ENCODE measurements around the gene SH3BP2.

DNA sequence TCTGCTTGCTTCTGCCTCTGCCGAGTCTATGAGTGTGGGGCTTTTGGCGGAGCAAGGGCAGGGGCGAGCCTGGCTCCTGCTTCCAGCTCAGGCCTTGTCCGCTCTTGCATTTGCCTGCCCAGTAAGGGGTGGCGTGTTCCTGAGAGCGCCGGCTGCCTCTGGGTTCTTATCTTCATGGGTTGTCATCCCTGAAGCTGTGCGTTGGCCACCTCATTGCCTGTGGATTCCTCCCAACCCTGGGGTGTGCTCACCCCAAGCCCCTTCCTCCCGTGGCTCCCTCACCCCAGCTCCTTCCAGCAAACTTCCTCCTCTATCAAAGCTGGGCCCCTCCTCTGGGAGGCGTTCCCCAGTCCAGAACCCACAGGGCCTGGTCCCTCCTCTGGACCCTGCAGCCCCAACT is 17.5 kb downstream of the SH3BP2 start:
- TF ChIP-seq CTCF (IDR thresholded peaks at IDR 0.05 in 2 of 3, conservative IDR thresholded peaks at IDR 0.05 in 1 of 3; ENCODE audit: borderline replicate concordance in 1 of 3, insufficient read depth in 1 of 3, low read depth in 2 of 3, low read length in 2 of 3) = no peak
- no peak for TF ChIP-seq POLR2A (IDR thresholded peaks at IDR 0.05; ENCODE audit: borderline replicate concordance, extremely low read depth, insufficient read depth, insufficient read length)
- no peak for TF ChIP-seq FOSL1 (IDR thresholded peaks at IDR 0.05; ENCODE audit: low read depth)
- no peak for TF ChIP-seq REST (IDR thresholded peaks at IDR 0.05; ENCODE audit: low read depth)
- TF ChIP-seq POLR2AphosphoS5 (IDR thresholded peaks at IDR 0.05; ENCODE audit: low read depth, low read length) = no peak
- no peak for TF ChIP-seq SP1 (IDR thresholded peaks at IDR 0.05; ENCODE audit: low read depth)
- no peak for TF ChIP-seq MAX (IDR thresholded peaks at IDR 0.05)
- no peak for TF ChIP-seq ZNF274 (IDR thresholded peaks at IDR 0.05; ENCODE audit: low read depth, low read length)
- no peak for TF ChIP-seq EZH2 (IDR thresholded peaks at IDR 0.05)
- no peak for TF ChIP-seq ZFX (IDR thresholded peaks at IDR 0.05)
- TF ChIP-seq JUND (IDR thresholded peaks at IDR 0.05) = no peak
- TF ChIP-seq, protein P1, sequence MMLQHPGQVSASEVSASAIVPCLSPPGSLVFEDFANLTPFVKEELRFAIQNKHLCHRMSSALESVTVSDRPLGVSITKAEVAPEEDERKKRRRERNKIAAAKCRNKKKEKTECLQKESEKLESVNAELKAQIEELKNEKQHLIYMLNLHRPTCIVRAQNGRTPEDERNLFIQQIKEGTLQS (IDR thresholded peaks at IDR 0.05) = no peak
- no peak for TF ChIP-seq YY1 (IDR thresholded peaks at IDR 0.05; ENCODE audit: extremely low read depth, insufficient replicate concordance, low read depth, low read length)
